Measurements from ENCODE around the gene PSMD8. TPM values are rescaled to one million over a fixed set of nuclear protein-coding genes. Genes with fewer than 3 reads are reported as not detected.

Gene PSMD8
- total and polyA plus RNA-seq, 2 of the 8 experiments (the other 6 are each of a cell fraction or from before 2014, with no cell fraction given) = 170 to 486 TPM

DNA sequence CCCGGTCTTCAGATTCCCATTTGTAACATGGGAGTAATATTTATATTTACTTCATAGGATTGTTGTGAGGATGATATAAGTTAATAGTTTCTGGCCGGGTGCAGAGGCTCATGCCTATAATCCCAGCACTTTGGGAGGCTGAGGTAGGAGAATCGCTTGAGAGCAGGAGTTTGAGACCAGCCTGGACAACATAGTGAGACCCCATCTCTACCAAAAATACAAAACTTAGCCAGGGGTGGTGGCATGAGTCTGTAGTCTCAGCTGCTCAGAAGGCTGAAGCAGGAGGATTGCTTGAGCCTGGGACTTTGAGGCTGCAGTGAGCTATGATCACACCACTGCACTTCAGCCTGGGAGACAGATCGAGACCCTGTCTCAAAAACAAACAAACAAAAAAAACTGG lies 27.5 kb upstream of the PSMD8 start:
- Histone ChIP-seq H3K79me1 (ENCODE audit: low read depth, low read length) (no peaks in the 10 kb centered on the region), H3K18ac (ENCODE audit: extremely low read depth, low read length) (no peak overlapping the region), H3K27ac (ENCODE audit: low read depth, low read length) (no peak overlapping the region), H3K9ac (replicated peaks in 1 of 4; ENCODE audit: extremely low read depth in 1 of 4, low read depth in 3 of 4, low read length in 3 of 4) (no peak overlapping the region), H2BK5ac (ENCODE audit: low read depth, low read length) (no peak overlapping the region), H3K79me2 (ENCODE audit: control insufficient read depth in 1 of 2, insufficient read depth in 2 of 2, low read length in 2 of 2) (no peaks in the 10 kb centered on the region), H2AFZ (ENCODE audit: low read length) (no peak overlapping the region), H3K14ac (ENCODE audit: insufficient read length) (no peak overlapping the region), H4K20me1 (replicated peaks in 1 of 2; ENCODE audit: control insufficient read depth in 1 of 2, insufficient read depth in 2 of 2, low read length in 2 of 2) (no peaks in the 10 kb centered on the region), H2BK12ac (ENCODE audit: low read depth, low read length) (no peak overlapping the region), H3K23ac (ENCODE audit: insufficient read length) (no peak overlapping the region), H3K56ac (replicated peaks; ENCODE audit: insufficient read length, low read depth, low read length) (no peak overlapping the region), H3K4me1 (replicated peaks in 1 of 4; ENCODE audit: control insufficient read depth in 3 of 4, insufficient read depth in 4 of 4, low read length in 3 of 4) (no peaks in the 10 kb centered on the region), H3K4me2 (ENCODE audit: insufficient read depth in 1 of 2, low read depth in 2 of 2, low read length in 2 of 2) (no peak overlapping the region), H3K4me3 (ENCODE audit: extremely low read depth in 1 of 4, insufficient read depth in 2 of 4, low read depth in 3 of 4, low read length in 4 of 4) (no peak overlapping the region), H3K23me2 (ENCODE audit: low read depth, low read length) (no peaks in the 10 kb centered on the region), H3K36me3 (ENCODE audit: control insufficient read depth in 2 of 4, insufficient read depth in 4 of 4, low read length in 3 of 4) (no peaks in the 10 kb centered on the region), H3K9me3 (ENCODE audit: insufficient read depth in 2 of 2, low read depth in 1 of 2, low read length in 1 of 2) (no peaks in the 10 kb centered on the region), H2BK120ac (replicated peaks; ENCODE audit: low read depth, low read length) (no peak overlapping the region), H2BK20ac (ENCODE audit: low read length) (no peak overlapping the region), H3K4ac (replicated peaks; ENCODE audit: insufficient read length, low read depth, low read length) (no peak overlapping the region), H2AK5ac (ENCODE audit: low read depth, low read length) (no peak overlapping the region), H4K8ac (ENCODE audit: extremely low read depth, insufficient read depth, low read length) (no peak overlapping the region), H3K27me3 (replicated peaks in 1 of 4; ENCODE audit: control insufficient read depth in 3 of 4, extremely low read depth in 1 of 4, insufficient read depth in 3 of 4, low read length in 3 of 4) (no peaks in the 10 kb centered on the region), H4K5ac (ENCODE audit: insufficient read length, low read depth, low read length) (no peak overlapping the region), H4K91ac (replicated peaks; ENCODE audit: insufficient read length, low read length) (no peak overlapping the region), H2BK15ac (ENCODE audit: low read length) (no peak overlapping the region)
- 88% methylated on average over 4 of the region's 4 CpGs; no CpG with 5 or more reads in 1 of the 2 experiments for WGBS, 2 experiments (ENCODE audit: extremely low coverage in 1 of 2, insufficient coverage in 1 of 2, insufficient read length in 1 of 2, insufficient replicate concordance in 2 of 2, low coverage in 1 of 2, low lambda C conversion rate in 2 of 2, missing lambda C conversion rate in 1 of 2)
- FAIRE-seq (no peak), DNase-seq (ENCODE audit: low read depth in 1 of 2, low spot score in 2 of 2) (no peak)
- CTCF ChIA-PET (ENCODE audit: partially characterized antibody) = interaction anchor here (0.6 to 1.8 kb wide), 4 partner anchors 9 to 1380 kb away, joined by 3 to 4 read pairs (median 4); no protein-coding TSS in a partner anchor
- TF ChIP-seq JUN (IDR thresholded peaks at IDR 0.05; ENCODE audit: low read depth, low read length) = no peak
- no peak for TF ChIP-seq HDAC6 (IDR thresholded peaks at IDR 0.05; ENCODE audit: low read depth, low read length)
- TF ChIP-seq, protein P1, sequence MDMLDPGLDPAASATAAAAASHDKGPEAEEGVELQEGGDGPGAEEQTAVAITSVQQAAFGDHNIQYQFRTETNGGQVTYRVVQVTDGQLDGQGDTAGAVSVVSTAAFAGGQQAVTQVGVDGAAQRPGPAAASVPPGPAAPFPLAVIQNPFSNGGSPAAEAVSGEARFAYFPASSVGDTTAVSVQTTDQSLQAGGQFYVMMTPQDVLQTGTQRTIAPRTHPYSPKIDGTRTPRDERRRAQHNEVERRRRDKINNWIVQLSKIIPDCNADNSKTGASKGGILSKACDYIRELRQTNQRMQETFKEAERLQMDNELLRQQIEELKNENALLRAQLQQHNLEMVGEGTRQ (IDR thresholded peaks at IDR 0.05; ENCODE audit: low read length) = no peak
- POLR2A ChIA-PET (ENCODE audit: partially characterized antibody) = interaction anchor here (0.6 to 2.0 kb wide), 2 partner anchors 15 to 32 kb away, joined by 3 to 9 read pairs; no protein-coding TSS in a partner anchor

All from H1 (cell line).